Stimulated activated CD4-positive, alpha-beta T cell treated with anti-CD3 and anti-CD28 coated beads, Interleukin-2, amount 100 ng/mL, for 4 hours (primary cell): ENCODE measurements around the gene GNPTAB.

Experiments used
- DNase-seq: peaks from one replicate; pipeline ENCODE4 v3.0.0-alpha.2; 2020; ENCODE audit warnings: low read depth

The GNPTAB gene

GRCh38 chr12:101772012-101772775, 58.6 kb downstream of the GNPTAB start:
- DNase-seq = no peak

GRCh38 chr12:101769865-101770264, 60.9 kb downstream of the GNPTAB start:
- DNase-seq = no peak

- no peak for DNase-seq
These were observed 62.0 kb downstream of the GNPTAB start for GRCh38 chr12:101768781-101769180.

- no peak for DNase-seq
These were observed 63.2 kb downstream of the GNPTAB start for GRCh38 chr12:101767537-101767936.

- DNase-seq = no peak
These were observed 66.5 kb downstream of the GNPTAB start for GRCh38 chr12:101764051-101764792.

GRCh38 chr12:101763246-101763931, 67.4 kb downstream of the GNPTAB start:
- no peak for DNase-seq

GRCh38 chr12:101761781-101762180, 69.0 kb downstream of the GNPTAB start:
- no peak for DNase-seq

- DNase-seq = no peak
These were observed 69.4 kb downstream of the GNPTAB start for GRCh38 chr12:101761350-101761749.

GRCh38 chr12:101759396-101760047, 71.2 kb downstream of the GNPTAB start:
- DNase-seq = no peak

GRCh38 chr12:101750152-101750551, 80.6 kb downstream of the GNPTAB start:
- DNase-seq = no peak

GRCh38 chr12:101749657-101750056, 81.1 kb downstream of the GNPTAB start:
- no peak for DNase-seq

GRCh38 chr12:101748907-101749306, 81.9 kb downstream of the GNPTAB start:
- no peak for DNase-seq

GRCh38 chr12:101747697-101748096, 83.1 kb downstream of the GNPTAB start:
- no peak for DNase-seq

- DNase-seq = no peak
These were observed 84.1 kb downstream of the GNPTAB start for GRCh38 chr12:101746661-101747060.

- DNase-seq = no peak
These were observed 84.6 kb downstream of the GNPTAB start for GRCh38 chr12:101746196-101746595.

- DNase-seq = no peak
These were observed 85.3 kb downstream of the GNPTAB start for GRCh38 chr12:101745481-101745880.

- DNase-seq = no peak
These were observed 86.9 kb downstream of the GNPTAB start for GRCh38 chr12:101743724-101744472.

- DNase-seq = no peak
These were observed 87.5 kb downstream of the GNPTAB start for GRCh38 chr12:101743242-101743641.

GRCh38 chr12:101740980-101741379, 89.8 kb downstream of the GNPTAB start:
- DNase-seq = no peak

GRCh38 chr12:101740566-101740965, 90.2 kb downstream of the GNPTAB start:
- DNase-seq = no peak

GRCh38 chr12:101738920-101739665, 91.7 kb downstream of the GNPTAB start, which contains the start of gene SYCP3:
SYCP3 (minus strand) TSS chr12:101739462; CDS start chr12:101737935, 1,527 bp downstream.
- DNase-seq = no peak
